HCT116 (cell line): ENCODE measurements around the gene COL15A1.

Experiments
- EZH2phosphoT487 ChIP-seq: fragments of 200-600 bp; IDR thresholded peaks from 2 replicates; pipeline ENCODE4 v1.6.1; 2018; ENCODE audit warnings: antibody characterized with exemption, borderline replicate concordance
- SIN3A ChIP-seq: IDR thresholded peaks from 2 replicates; pipeline ENCODE4 v1.6.1; 2012; ENCODE audit warnings: low read depth

- TF ChIP-seq EZH2phosphoT487 (no peak), SIN3A (no peak)
These were observed 25.1 kb downstream of the COL15A1 start for GRCh38 chr9:98968601-98969337.
